BLaER1 (cell line): ENCODE measurements around the gene ST3GAL4.
"Not testable (repeated sequence)": the region's sequence is repeated elsewhere in the genome, so short reads cannot be mapped to it uniquely, and the experiment has no call there.

ENCODE experiments used
- H3K27ac ChIP-seq: shearing (Covaris generic); formaldehyde crosslinking; 2 replicates; pipeline ENCODE4 v1.8.1; 2022
- H3K27me3 ChIP-seq: shearing (Covaris generic); formaldehyde crosslinking; 2 replicates; pipeline ENCODE4 v1.8.1; 2022
- H3K36me3 ChIP-seq: shearing (Covaris generic); formaldehyde crosslinking; 2 replicates; pipeline ENCODE4 v1.8.1; 2022
- H3K4me1 ChIP-seq: shearing (Covaris generic); formaldehyde crosslinking; 2 replicates; pipeline ENCODE4 v1.8.1; 2022
- H3K4me2 ChIP-seq: shearing (Covaris generic); formaldehyde crosslinking; 2 replicates; pipeline ENCODE4 v1.8.1; 2022
- H3K4me3 ChIP-seq: shearing (Covaris generic); formaldehyde crosslinking; 2 replicates; pipeline ENCODE4 v1.8.1; 2022
- H3K9ac ChIP-seq: shearing (Covaris generic); formaldehyde crosslinking; 2 replicates; pipeline ENCODE4 v1.8.1; 2022
- H3K9me3 ChIP-seq: shearing (Covaris generic); formaldehyde crosslinking; 2 replicates; pipeline ENCODE4 v1.8.1; 2022
- H4K20me1 ChIP-seq: shearing (Covaris generic); formaldehyde crosslinking; 2 replicates; pipeline ENCODE4 v1.8.1; 2022
- Cebpa-rat ChIP-seq: shearing (Covaris generic); IDR thresholded peaks from 2 replicates; pipeline ENCODE4 v1.8.1; 2022

The ST3GAL4 gene

DNA sequence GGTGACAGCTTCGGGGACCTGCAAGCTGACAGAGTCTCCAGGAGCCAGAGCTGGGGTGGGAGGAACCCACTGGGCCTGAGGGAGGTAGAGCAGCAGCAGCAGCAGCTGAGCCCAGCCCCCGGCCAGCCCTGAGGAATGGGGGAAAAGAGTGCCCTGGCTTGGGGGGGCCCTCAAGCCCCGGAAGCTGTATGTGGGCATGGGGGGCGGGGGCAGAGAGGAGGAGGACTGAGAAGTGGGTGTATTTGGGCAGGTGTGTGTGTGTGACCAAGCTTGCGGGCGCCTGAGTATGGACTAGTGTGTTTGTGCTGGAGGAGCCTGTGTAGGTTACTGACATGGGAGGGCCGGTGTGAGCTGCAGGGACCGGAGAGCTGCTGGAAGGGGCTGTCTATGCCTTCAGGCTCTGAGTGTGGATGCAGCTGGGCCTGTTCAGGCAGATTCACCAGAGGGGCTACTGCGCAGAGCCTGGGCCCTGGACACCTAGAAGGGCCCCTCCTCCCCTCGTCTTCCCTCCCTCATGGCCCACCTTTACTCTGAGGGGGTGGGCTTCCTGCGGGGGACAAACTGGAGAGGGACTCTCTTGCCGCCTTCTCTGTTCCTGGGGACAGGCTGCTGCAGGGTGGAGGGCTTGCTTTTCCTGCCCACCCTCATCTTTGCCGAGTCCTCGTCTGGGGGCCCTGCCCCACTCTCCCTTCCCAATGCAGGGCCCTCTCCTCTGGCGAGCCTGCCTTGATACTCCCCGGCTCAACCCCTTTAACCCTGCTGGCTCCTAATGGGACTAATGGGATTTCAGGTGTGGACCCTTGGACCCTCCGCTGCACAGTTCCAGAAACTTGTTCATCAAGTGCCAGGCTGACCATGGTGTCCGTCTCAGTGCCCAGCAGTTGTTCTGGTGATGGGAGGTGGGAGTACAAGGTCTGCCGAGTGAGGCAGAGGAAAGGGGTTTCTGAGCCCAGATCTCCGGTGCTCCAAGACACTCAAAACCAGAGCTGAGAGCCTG, 28.2 kb downstream of the ST3GAL4 start:
- no peak overlapping the region for H3K9ac ChIP-seq
- no peaks in the 10 kb centered on the region for H3K36me3 ChIP-seq
- peak overlapping the region; percentile 44 for H3K27ac ChIP-seq
- TF ChIP-seq Cebpa-rat, result no peak
- H4K20me1 ChIP-seq, result peaks cover 49% of the 10 kb centered on the region; the same call in 1 of the 2 replicates
- H3K4me3 ChIP-seq, result no peak overlapping the region
- H3K9me3 ChIP-seq, result no peaks in the 10 kb centered on the region
- no peaks in the 10 kb centered on the region for H3K27me3 ChIP-seq
- H3K4me2 ChIP-seq, result peak overlapping the region; percentile 44
- peaks cover 54% of the 10 kb centered on the region for H3K4me1 ChIP-seq

DNA sequence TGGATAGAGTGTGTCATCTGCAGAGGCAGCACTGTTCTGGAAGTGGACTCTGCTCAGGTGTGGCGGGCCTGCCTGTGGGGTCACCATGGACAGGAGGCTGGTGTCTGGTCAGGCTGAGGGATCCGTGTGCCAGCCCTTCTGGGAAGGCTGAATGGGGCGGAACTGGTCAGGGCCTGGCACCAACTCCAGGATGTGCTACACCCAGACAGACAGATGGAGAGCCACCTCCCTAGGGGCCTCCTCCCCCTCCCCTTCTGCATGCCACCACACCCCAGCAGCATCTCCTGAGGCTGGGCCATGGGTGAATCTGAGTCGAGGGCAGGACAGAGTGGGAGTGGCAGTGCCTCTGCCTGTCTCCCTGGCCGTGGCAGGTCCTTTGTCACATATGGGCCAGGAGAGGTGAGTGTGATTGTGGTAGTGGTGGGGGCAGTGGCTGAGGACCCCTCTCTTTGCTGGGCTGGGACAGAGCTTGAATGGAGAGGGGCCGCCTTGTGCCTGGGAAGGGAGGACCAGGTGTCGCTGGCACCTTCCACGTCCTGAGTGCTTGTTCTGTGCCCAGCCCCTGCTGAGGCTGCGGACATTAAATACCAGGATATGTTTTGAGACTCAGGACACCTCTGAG, 29.1 kb downstream of the ST3GAL4 start:
- peaks cover 56% of the 10 kb centered on the region for H3K4me1 ChIP-seq
- no peak overlapping the region for H3K4me3 ChIP-seq
- peaks cover 49% of the 10 kb centered on the region; the same call in 1 of the 2 replicates for H4K20me1 ChIP-seq
- H3K27ac ChIP-seq, result peak overlapping the region; percentile 44; the same call in 1 of the 2 replicates
- no peaks in the 10 kb centered on the region for H3K9me3 ChIP-seq
- no peaks in the 10 kb centered on the region for H3K36me3 ChIP-seq
- TF ChIP-seq Cebpa-rat, result no peak
- H3K4me2 ChIP-seq, result peak overlapping the region; percentile 44
- no peak overlapping the region for H3K9ac ChIP-seq
- H3K27me3 ChIP-seq, result no peaks in the 10 kb centered on the region

- Histone ChIP-seq H3K9ac (no peak overlapping the region), H3K36me3 (no peaks in the 10 kb centered on the region), H3K4me2 (peak overlapping the region; percentile 81), H3K4me3 (no peak overlapping the region), H3K27ac (peak overlapping the region; percentile 56), H4K20me1 (peaks cover 36% of the 10 kb centered on the region; the same call in 1 of the 2 replicates), H3K9me3 (no peaks in the 10 kb centered on the region), H3K4me1 (peaks cover 60% of the 10 kb centered on the region), H3K27me3 (no peaks in the 10 kb centered on the region)
- TF ChIP-seq Cebpa-rat, result no peak
These were observed 30.7 kb downstream of the ST3GAL4 start for GRCh38 chr11:126385991-126386728.

DNA sequence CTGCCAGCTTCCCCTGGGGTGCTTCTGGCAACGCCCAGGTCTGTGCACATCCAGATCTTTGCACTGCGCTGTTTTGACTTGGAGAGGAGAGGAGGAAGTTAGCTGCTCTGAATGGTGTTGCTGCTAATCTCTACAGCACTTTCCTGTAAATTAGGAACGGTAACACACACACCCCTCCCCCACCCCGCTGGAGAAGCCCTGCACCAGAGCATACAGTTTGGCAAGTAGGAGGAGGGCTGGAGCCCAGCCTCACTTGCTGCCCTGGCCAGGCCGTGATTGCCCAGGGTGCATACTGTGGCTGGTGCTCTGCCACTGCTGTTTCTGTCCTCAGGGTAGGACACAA, 31.2 kb downstream of the ST3GAL4 start:
- peak overlapping the region; percentile 81 for H3K4me2 ChIP-seq
- H3K36me3 ChIP-seq, H3K9me3 ChIP-seq, H3K27me3 ChIP-seq, H3K9ac ChIP-seq, H3K4me3 ChIP-seq: not testable (repeated sequence)
- H3K4me1 ChIP-seq, result peaks cover 66% of the 10 kb centered on the region
- H4K20me1 ChIP-seq, result peaks cover 36% of the 10 kb centered on the region; the same call in 1 of the 2 replicates
- H3K27ac ChIP-seq, result peak overlapping the region; percentile 61

DNA sequence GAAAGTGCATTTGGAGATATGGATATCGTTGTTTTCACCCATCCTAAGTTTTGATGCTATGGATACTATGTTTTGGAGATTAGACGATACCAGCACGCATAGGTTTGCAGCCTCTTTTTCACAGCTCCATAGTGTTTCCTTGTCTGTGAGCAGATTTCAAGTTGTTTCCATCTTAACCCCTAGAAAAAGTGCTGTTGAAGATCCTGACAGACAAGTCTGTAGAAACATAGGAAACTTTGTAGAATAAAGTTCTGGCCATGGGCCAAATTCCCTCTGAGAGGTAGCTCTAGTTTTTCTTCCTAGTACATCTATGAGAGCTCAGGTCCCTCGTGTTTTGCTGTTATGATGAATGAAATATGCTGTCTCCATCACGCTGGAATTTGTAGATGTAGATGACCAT, 32.4 kb downstream of the ST3GAL4 start:
- H4K20me1 ChIP-seq, result peaks cover 36% of the 10 kb centered on the region; the same call in 1 of the 2 replicates
- H3K4me2 ChIP-seq, result peak overlapping the region; percentile 81; the same call in 1 of the 2 replicates
- no peaks in the 10 kb centered on the region for H3K36me3 ChIP-seq
- no peak overlapping the region for H3K27ac ChIP-seq
- H3K9ac ChIP-seq, result no peak overlapping the region
- H3K9me3 ChIP-seq, result no peaks in the 10 kb centered on the region
- TF ChIP-seq Cebpa-rat, result no peak
- peaks cover 77% of the 10 kb centered on the region for H3K4me1 ChIP-seq
- H3K4me3 ChIP-seq, result no peak overlapping the region
- H3K27me3 ChIP-seq, result no peaks in the 10 kb centered on the region

DNA sequence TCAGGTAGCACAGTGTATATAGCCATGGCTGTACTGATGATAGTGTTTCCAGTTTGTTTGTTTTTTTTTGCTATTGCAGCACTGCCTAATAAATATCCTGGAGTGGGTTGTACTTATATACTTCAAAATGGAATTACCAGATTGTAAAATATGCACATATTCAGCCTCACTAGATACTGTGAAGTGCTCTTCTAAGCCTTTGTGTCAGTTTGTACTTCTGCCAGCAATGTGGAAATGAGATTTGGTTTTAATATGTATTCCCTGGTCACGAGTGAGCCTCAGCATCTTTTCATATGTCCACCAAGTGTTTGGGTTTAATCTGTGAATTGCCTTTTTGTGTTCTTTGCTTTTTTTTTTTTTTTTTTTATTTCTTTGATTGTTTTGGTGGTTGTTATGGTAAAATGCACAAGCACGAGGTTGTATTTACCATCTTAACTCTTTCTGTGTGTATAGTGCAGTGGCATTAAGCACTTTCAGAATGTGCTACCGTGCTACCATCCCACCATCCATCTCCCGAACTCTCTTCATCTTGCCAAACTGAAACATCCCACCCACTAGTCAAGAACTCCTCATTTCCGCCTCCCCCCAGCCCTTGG, 34.9 kb downstream of the ST3GAL4 start:
- Histone ChIP-seq H3K4me1 (peaks cover 69% of the 10 kb centered on the region), H3K9ac (no peak overlapping the region), H3K4me2 (no peak overlapping the region), H3K27ac (no peak overlapping the region), H4K20me1 (peaks cover 13% of the 10 kb centered on the region; the same call in 1 of the 2 replicates), H3K4me3 (no peak overlapping the region), H3K36me3 (no peaks in the 10 kb centered on the region), H3K9me3 (no peaks in the 10 kb centered on the region), H3K27me3 (no peaks in the 10 kb centered on the region)
- no peak for TF ChIP-seq Cebpa-rat

DNA sequence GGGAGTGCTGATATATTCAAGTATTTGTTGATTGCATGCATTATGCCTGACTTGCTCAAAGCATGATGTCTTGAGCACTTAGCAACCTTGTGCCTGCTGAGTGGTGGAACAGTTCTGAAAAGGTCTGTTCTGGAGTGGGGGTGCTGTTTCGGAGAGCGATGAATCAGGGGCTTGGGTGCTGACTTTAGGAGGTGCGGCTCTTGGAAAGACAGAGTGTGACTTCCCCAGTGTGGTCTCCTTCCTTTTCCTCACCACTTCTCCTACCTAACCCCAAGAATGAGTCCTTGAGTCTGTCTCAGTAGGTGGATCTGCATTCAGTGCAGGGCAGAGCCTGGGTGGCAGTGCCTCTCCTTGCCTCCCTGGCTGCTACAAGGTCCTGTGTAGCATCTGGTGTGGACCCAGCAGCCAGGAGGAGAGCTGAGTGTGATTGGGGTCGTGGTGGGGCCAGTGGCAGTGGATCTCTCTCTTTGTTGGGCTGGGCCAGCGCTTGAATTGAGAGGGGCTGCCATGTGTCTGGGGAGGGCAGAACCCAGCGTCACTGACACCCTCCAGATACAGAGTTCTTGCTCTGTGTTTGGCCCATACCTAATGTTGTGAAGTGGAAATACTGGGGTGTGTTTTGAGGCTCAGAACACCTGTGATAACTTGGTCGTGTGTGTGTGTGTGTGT, 35.9 kb downstream of the ST3GAL4 start:
- peak overlapping the region; percentile 84 for H3K4me2 ChIP-seq
- H3K36me3 ChIP-seq, result no peaks in the 10 kb centered on the region
- no peak for TF ChIP-seq Cebpa-rat
- H3K9ac ChIP-seq, result no peak overlapping the region
- peak overlapping the region; percentile 69; the same call in 1 of the 2 replicates for H3K27ac ChIP-seq
- no peak overlapping the region for H3K4me3 ChIP-seq
- H4K20me1 ChIP-seq, result peaks cover 6% of the 10 kb centered on the region; the same call in 1 of the 2 replicates
- H3K4me1 ChIP-seq, result peaks cover 59% of the 10 kb centered on the region
- H3K27me3 ChIP-seq, result no peaks in the 10 kb centered on the region
- H3K9me3 ChIP-seq, result no peaks in the 10 kb centered on the region

DNA sequence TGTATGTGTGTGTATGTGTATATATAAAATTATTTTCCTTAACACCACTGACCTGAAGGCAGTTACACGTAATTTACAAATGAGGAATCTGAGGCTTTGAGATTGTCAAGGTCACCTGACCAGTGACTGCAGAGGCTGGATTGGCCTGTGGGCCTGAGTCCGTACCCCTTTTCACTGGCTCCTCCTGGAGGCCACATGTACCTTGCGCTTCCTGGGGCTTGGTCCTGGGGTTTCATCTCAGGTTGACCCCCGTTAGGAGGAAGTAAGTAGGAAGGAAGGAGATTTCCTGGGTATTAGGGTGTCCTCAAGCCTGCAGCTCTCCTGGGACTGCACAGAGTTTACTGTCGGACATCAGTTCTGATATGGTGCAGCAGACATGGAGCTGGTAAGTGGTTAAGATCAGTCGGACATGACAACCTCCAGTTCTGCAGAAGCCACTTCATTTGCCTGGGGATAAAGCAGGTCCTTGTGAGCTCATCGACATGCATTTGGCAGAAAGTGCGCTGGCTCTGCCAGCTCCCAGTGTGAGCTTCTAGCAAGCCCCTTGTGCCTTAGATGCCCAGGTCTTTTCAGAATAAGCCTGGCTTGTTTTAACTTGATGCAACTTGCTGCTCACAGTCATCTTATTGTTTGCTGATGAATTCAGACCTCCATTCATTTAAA, 36.6 kb downstream of the ST3GAL4 start:
- H3K36me3 ChIP-seq, result no peaks in the 10 kb centered on the region
- H3K9ac ChIP-seq, result peak overlapping the region; percentile 18; the same call in 1 of the 2 replicates
- H3K4me1 ChIP-seq, result peaks cover 52% of the 10 kb centered on the region
- no peaks in the 10 kb centered on the region for H3K27me3 ChIP-seq
- H3K4me3 ChIP-seq, result peak overlapping the region; percentile 18; the same call in 1 of the 2 replicates
- peak overlapping the region; percentile 84 for H3K4me2 ChIP-seq
- TF ChIP-seq Cebpa-rat, result no peak
- H3K9me3 ChIP-seq, result no peaks in the 10 kb centered on the region
- no peaks in the 10 kb centered on the region for H4K20me1 ChIP-seq
- peak overlapping the region; percentile 69 for H3K27ac ChIP-seq
